Gastroesophageal sphincter (tissue), 4 donors: Measurements from ENCODE around the gene LPAR3. TPM values are rescaled to one million over a fixed set of nuclear protein-coding genes. Genes with fewer than 3 reads are reported as not detected.

Experiments
- ATAC-seq: fragments of 150-250 bp; one replicate; pipeline ENCODE4 v1.9.1; 2016; ENCODE audit warnings: mild to moderate bottlenecking, moderate library complexity
- H3K27ac ChIP-seq, 4 donors: fragments of 200-600 bp; sonication (generic) in 3 of 4; 1 replicate in 3 of 4; 2 replicates in 1 of 4; pipeline ENCODE4 v1.5.1; 2016 to 2019
- H3K27me3 ChIP-seq: fragments of 200-600 bp; sonication (generic); one replicate; pipeline ENCODE4 v1.5.1; 2019
- H3K36me3 ChIP-seq, 2 donors: fragments of 200-600 bp; sonication (generic); one replicate each; pipeline ENCODE4 v1.5.1; 2019; ENCODE audit warnings: control low read depth in 1 of 2
- H3K4me1 ChIP-seq, 3 donors: fragments of 200-600 bp; sonication (generic); 1 replicate in 2 of 3; 2 replicates in 1 of 3; pipeline ENCODE4 v1.5.1; 2016 to 2019; ENCODE audit warnings: control low read depth in 2 of 3
- H3K4me3 ChIP-seq, 2 donors: fragments of 200-600 bp; sonication (generic); one replicate each; pipeline ENCODE4 v1.5.1; 2019; ENCODE audit warnings: mild to moderate bottlenecking in 1 of 2, moderate library complexity in 1 of 2
- H3K9me3 ChIP-seq, 3 donors: fragments of 200-600 bp; sonication (generic); one replicate each; pipeline ENCODE4 v1.5.1; 2017 to 2019; ENCODE audit warnings: control low read depth in 2 of 3
- EP300 ChIP-seq: sonication (generic); formaldehyde crosslinking; IDR thresholded peaks from one replicate; pipeline ENCODE4 v1.6.1; 2017; ENCODE audit warnings: antibody characterized with exemption, mild to moderate bottlenecking
- POLR2A ChIP-seq, 2 donors: fragments of 450-650 bp; IDR thresholded peaks; one replicate each; pipeline ENCODE4 v1.6.1; 2017; ENCODE audit warnings: antibody characterized with exemption in 2 of 2, mild to moderate bottlenecking in 2 of 2, moderate library complexity in 1 of 2
- POLR2AphosphoS5 ChIP-seq: sonication (generic); formaldehyde crosslinking; IDR thresholded peaks from one replicate; pipeline ENCODE4 v1.6.1; 2017; ENCODE audit warnings: antibody characterized with exemption
- WGBS, 2 donors: methylation state at CpG; one replicate each; pipeline ENCODE4 v1.1.5; 2018; ENCODE audit warnings: low coverage in 1 of 2; 5-methylcytosine and 5-hydroxymethylcytosine counted together
- total RNA-seq, 4 donors: library from RNA; depleted of rRNA; stranded (reverse); fragments of >200 nt; gene quantifications; one replicate each; pipeline ENCODE4 v1.1.0, GENCODE V29; 2016
- TF ChIP-seq, protein P1 (sequence below), 4 experiments: fragments of 200-600 bp in 2 of 4; fragments of 450-650 bp in 2 of 4; sonication (generic) in 1 of 4; IDR thresholded peaks; one replicate each; pipeline ENCODE4 v1.5.1; 2017 to 2019; ENCODE audit warnings: antibody characterized with exemption in 4 of 4, mild to moderate bottlenecking in 2 of 4, moderate library complexity in 2 of 4

LPAR3 gene
- total RNA-seq, 4 donors from 2014 or later: 0.13 to 3.3 (median 0.23) TPM; not detected in 1

- H3K36me3 ChIP-seq: no peaks in the 10 kb centered on the region
- no peak overlapping the region for H3K4me3 ChIP-seq
- H3K9me3 ChIP-seq: no peaks in the 10 kb centered on the region
- H3K4me1 ChIP-seq: no peaks in the 10 kb centered on the region
- ATAC-seq: no peak
- TF ChIP-seq POLR2AphosphoS5 (no peak), EP300 (no peak)
- TF ChIP-seq, protein P1, sequence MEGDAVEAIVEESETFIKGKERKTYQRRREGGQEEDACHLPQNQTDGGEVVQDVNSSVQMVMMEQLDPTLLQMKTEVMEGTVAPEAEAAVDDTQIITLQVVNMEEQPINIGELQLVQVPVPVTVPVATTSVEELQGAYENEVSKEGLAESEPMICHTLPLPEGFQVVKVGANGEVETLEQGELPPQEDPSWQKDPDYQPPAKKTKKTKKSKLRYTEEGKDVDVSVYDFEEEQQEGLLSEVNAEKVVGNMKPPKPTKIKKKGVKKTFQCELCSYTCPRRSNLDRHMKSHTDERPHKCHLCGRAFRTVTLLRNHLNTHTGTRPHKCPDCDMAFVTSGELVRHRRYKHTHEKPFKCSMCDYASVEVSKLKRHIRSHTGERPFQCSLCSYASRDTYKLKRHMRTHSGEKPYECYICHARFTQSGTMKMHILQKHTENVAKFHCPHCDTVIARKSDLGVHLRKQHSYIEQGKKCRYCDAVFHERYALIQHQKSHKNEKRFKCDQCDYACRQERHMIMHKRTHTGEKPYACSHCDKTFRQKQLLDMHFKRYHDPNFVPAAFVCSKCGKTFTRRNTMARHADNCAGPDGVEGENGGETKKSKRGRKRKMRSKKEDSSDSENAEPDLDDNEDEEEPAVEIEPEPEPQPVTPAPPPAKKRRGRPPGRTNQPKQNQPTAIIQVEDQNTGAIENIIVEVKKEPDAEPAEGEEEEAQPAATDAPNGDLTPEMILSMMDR (IDR thresholded peaks at IDR 0.05): no peak
- 87% methylated on average over 3 of the region's 16 CpGs; no CpG with 5 or more reads in 1 of the 2 donors for WGBS, 2 donors
- no peaks in the 10 kb centered on the region for H3K27me3 ChIP-seq
- no peak overlapping the region for H3K27ac ChIP-seq
Measured at GRCh38 chr1:84774669-84775534, 118.1 kb downstream of the LPAR3 start.

GRCh38 chr1:84773933-84774497 lies 119.0 kb downstream of the LPAR3 start:
- H3K9me3 ChIP-seq: no peaks in the 10 kb centered on the region
- no peak overlapping the region for H3K27ac ChIP-seq
- H3K4me1 ChIP-seq: no peaks in the 10 kb centered on the region
- no peaks in the 10 kb centered on the region for H3K27me3 ChIP-seq
- WGBS, 2 donors: 43 to 82% methylated on average over 1 to 4 of the region's 4 CpGs
- H3K4me3 ChIP-seq: no peak overlapping the region
- no peak for TF ChIP-seq EP300
- no peak for TF ChIP-seq POLR2A (IDR thresholded peaks at IDR 0.05)
- TF ChIP-seq, protein P1 (IDR thresholded peaks at IDR 0.05): no peak
- TF ChIP-seq POLR2AphosphoS5: no peak
- ATAC-seq: no peak
- H3K36me3 ChIP-seq: no peaks in the 10 kb centered on the region

DNA sequence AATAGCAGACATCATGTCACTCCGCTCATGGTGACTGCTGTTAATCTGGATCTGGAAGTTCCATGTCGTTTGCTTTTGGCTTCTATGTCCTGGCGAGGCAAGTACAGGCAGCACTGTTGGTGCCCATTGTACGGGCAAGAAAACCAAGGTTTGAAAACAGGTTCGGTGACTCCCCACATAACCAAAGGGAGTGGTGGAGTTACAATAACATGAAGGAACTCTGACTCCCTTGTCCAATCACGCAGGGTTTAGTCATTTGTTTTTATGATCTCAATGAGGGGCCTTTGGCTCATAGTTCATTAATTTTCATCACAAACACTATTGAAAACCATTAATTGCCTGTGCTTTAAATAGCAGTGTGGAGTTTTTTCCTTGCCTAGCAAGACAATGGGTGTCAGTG lies 119.8 kb downstream of the LPAR3 start:
- no peak for ATAC-seq
- H3K36me3 ChIP-seq: no peaks in the 10 kb centered on the region
- 89 to 95% methylated on average over 3 to 6 of the region's 6 CpGs for WGBS, 2 donors
- H3K4me1 ChIP-seq: no peaks in the 10 kb centered on the region
- H3K4me3 ChIP-seq: no peak overlapping the region
- H3K9me3 ChIP-seq: no peaks in the 10 kb centered on the region
- no peaks in the 10 kb centered on the region for H3K27me3 ChIP-seq
- TF ChIP-seq EP300 (no peak), POLR2AphosphoS5 (no peak), POLR2A (IDR thresholded peaks at IDR 0.05) (no peak)
- TF ChIP-seq, protein P1 (IDR thresholded peaks at IDR 0.05): no peak
- H3K27ac ChIP-seq: no peak overlapping the region

GRCh38 chr1:84772428-84772943 lies 120.5 kb downstream of the LPAR3 start:
- Histone ChIP-seq H3K36me3 (no peaks in the 10 kb centered on the region), H3K27me3 (no peaks in the 10 kb centered on the region), H3K4me3 (no peak overlapping the region), H3K9me3 (no peaks in the 10 kb centered on the region), H3K27ac (no peak overlapping the region), H3K4me1 (no peaks in the 10 kb centered on the region)
- peak; percentile 77 for ATAC-seq
- TF ChIP-seq EP300 (no peak), POLR2A (IDR thresholded peaks at IDR 0.05) (no peak), POLR2AphosphoS5 (no peak)
- TF ChIP-seq, protein P1 (IDR thresholded peaks at IDR 0.05): peak; percentile 81 to 95 (median 86)
- 0% methylated on average over 2 to 3 of the region's 6 CpGs for WGBS, 2 donors
